Thoracic aorta (tissue), 2 donors: Measurements from ENCODE around the gene PPP3CB. TPM values are rescaled to one million over a fixed set of nuclear protein-coding genes. Genes with fewer than 3 reads are reported as not detected.

Source experiments
- ATAC-seq: fragments of 150-250 bp; one replicate; pipeline ENCODE4 v1.8.0; 2017; ENCODE audit warnings: low read depth; ENCODE audit not compliant: insufficient number of reproducible peaks, low FRiP score
- DNase-seq: peaks from one replicate; pipeline ENCODE4 v3.0.0-alpha.2; 2020; ENCODE audit warnings: low spot score
- H3K27ac ChIP-seq, 2 donors: fragments of 200-600 bp; sonication (generic); 1 replicate in 1 of 2; 2 replicates in 1 of 2; pipeline ENCODE4 v1.5.1; 2016; ENCODE audit warnings: mild to moderate bottlenecking in 2 of 2, moderate library complexity in 2 of 2
- H3K27me3 ChIP-seq: fragments of 200-600 bp; sonication (generic); replicated peaks from 2 replicates; pipeline ENCODE4 v1.6.0; 2016; ENCODE audit warnings: mild to moderate bottlenecking; ENCODE audit not compliant: insufficient read depth
- H3K36me3 ChIP-seq: fragments of 200-600 bp; sonication (generic); one replicate; pipeline ENCODE4 v1.5.1; 2016
- H3K4me1 ChIP-seq, 2 donors: fragments of 200-600 bp; sonication (generic); 1 replicate in 1 of 2; 2 replicates in 1 of 2; pipeline versions ENCODE4 v1.5.1 to v1.6.0; 2016; ENCODE audit warnings: low read depth in 2 of 2, mild to moderate bottlenecking in 1 of 2; ENCODE audit not compliant: control insufficient read depth in 1 of 2
- H3K4me3 ChIP-seq: fragments of 200-600 bp; sonication (generic); 2 replicates; pipeline ENCODE4 v1.5.1; 2016; ENCODE audit warnings: mild to moderate bottlenecking
- H3K9me3 ChIP-seq: fragments of 200-600 bp; sonication (generic); 2 replicates; pipeline ENCODE4 v1.5.1; 2016
- CTCF ChIP-seq: fragments of 200-600 bp; sonication (generic); IDR thresholded peaks from one replicate; pipeline ENCODE4 v1.5.1; 2019; ENCODE audit warnings: antibody characterized with exemption
- total RNA-seq, 2 donors: library from RNA; depleted of rRNA; stranded (reverse); fragments of >200 nt; gene quantifications; one replicate each; pipeline versions ENCODE4 v1.1.0 to v1.2.3, GENCODE V29; 2016

PPP3CB gene
- total RNA-seq, 2 donors from 2014 or later, result 39.4 to 80.6 TPM

GRCh38 chr10:73406846-73407245 is 89.0 kb downstream of the PPP3CB start:
- Histone ChIP-seq H3K27ac (no peak overlapping the region), H3K4me1 (peaks cover 0 to 44% of the 10 kb centered on the region in 2 donors), H3K36me3 (no peaks in the 10 kb centered on the region), H3K4me3 (no peak overlapping the region), H3K27me3 (no peaks in the 10 kb centered on the region), H3K9me3 (no peaks in the 10 kb centered on the region)
- no peak for TF ChIP-seq CTCF
- no peak for ATAC-seq
- DNase-seq, result no peak

GRCh38 chr10:73405556-73405955 is 90.3 kb downstream of the PPP3CB start:
- Histone ChIP-seq H3K27me3 (no peaks in the 10 kb centered on the region), H3K9me3 (no peaks in the 10 kb centered on the region), H3K4me3 (no peak overlapping the region), H3K27ac (no peak overlapping the region), H3K36me3 (no peaks in the 10 kb centered on the region), H3K4me1 (peaks cover 0 to 37% of the 10 kb centered on the region in 2 donors)
- no peak for DNase-seq
- no peak for TF ChIP-seq CTCF
- ATAC-seq, result no peak

- no peak for DNase-seq
- Histone ChIP-seq H3K27me3 (no peaks in the 10 kb centered on the region), H3K9me3 (no peaks in the 10 kb centered on the region), H3K27ac (no peak overlapping the region), H3K4me3 (no peak overlapping the region), H3K36me3 (no peaks in the 10 kb centered on the region), H3K4me1 (peaks cover 0 to 38% of the 10 kb centered on the region in 2 donors)
- no peak for TF ChIP-seq CTCF
- ATAC-seq, result no peak
Observed at GRCh38 chr10:73404690-73405089, 91.1 kb downstream of the PPP3CB start.

GRCh38 chr10:73401636-73402035 is 94.2 kb downstream of the PPP3CB start:
- H3K36me3 ChIP-seq, result peaks cover 14% of the 10 kb centered on the region
- H3K9me3 ChIP-seq, result no peaks in the 10 kb centered on the region
- ATAC-seq (no peak), DNase-seq (no peak)
- H3K4me3 ChIP-seq, result no peak overlapping the region
- H3K27me3 ChIP-seq, result no peaks in the 10 kb centered on the region
- H3K27ac ChIP-seq, result no peak overlapping the region
- no peak for TF ChIP-seq CTCF
- peaks cover 0 to 20% of the 10 kb centered on the region in 2 donors for H3K4me1 ChIP-seq

GRCh38 chr10:73399063-73399462 is 96.8 kb downstream of the PPP3CB start:
- H3K4me1 ChIP-seq, result peaks cover 0 to 17% of the 10 kb centered on the region in 2 donors
- no peak overlapping the region for H3K4me3 ChIP-seq
- H3K36me3 ChIP-seq, result peaks cover 37% of the 10 kb centered on the region
- DNase-seq (no peak), ATAC-seq (no peak)
- H3K27ac ChIP-seq, result no peak overlapping the region
- no peaks in the 10 kb centered on the region for H3K9me3 ChIP-seq
- no peaks in the 10 kb centered on the region for H3K27me3 ChIP-seq
- no peak for TF ChIP-seq CTCF
